LNCaP clone FGC (cell line): ENCODE measurements around the gene RAP1GDS1.
"Not testable (repeated sequence)": the region's sequence is repeated elsewhere in the genome, so short reads cannot be mapped to it uniquely, and the experiment has no call there.

Source experiments
- DNase-seq: peaks from one replicate; pipeline ENCODE4 v3.0.0-alpha.2; 2011; ENCODE audit warnings: low read depth
- H3K4me3 ChIP-seq: 2 replicates; pipeline ENCODE4 v1.5.1; 2011; ENCODE audit warnings: mild to moderate bottlenecking, low read depth, low read length, control low read depth
- CTCF ChIP-seq: IDR thresholded peaks from 2 replicates; pipeline ENCODE4 v1.5.1; 2012; ENCODE audit warnings: mild to moderate bottlenecking; ENCODE audit not compliant: control insufficient read depth, insufficient read depth; ENCODE audit errors: extremely low read depth

Gene RAP1GDS1

GRCh38 chr4:98473046-98473445 is 211.9 kb downstream of the RAP1GDS1 start:
- TF ChIP-seq CTCF: no peak
- H3K4me3 ChIP-seq: no peak overlapping the region
- no peak for DNase-seq

- no peak overlapping the region for H3K4me3 ChIP-seq
- TF ChIP-seq CTCF: no peak
- no peak for DNase-seq
These were observed 213.2 kb downstream of the RAP1GDS1 start for GRCh38 chr4:98474408-98474844.

GRCh38 chr4:98476891-98477290 is 215.7 kb downstream of the RAP1GDS1 start:
- TF ChIP-seq CTCF: no peak
- DNase-seq: no peak
- H3K4me3 ChIP-seq: no peak overlapping the region

- peak; percentile 32 for DNase-seq
- not testable (repeated sequence) for H3K4me3 ChIP-seq
These were observed 218.4 kb downstream of the RAP1GDS1 start for GRCh38 chr4:98479590-98479989.

GRCh38 chr4:98480535-98480934 is 219.4 kb downstream of the RAP1GDS1 start:
- DNase-seq: no peak
- no peak for TF ChIP-seq CTCF
- no peak overlapping the region for H3K4me3 ChIP-seq

GRCh38 chr4:98481167-98481566 is 220.0 kb downstream of the RAP1GDS1 start:
- no peak for TF ChIP-seq CTCF
- no peak for DNase-seq
- H3K4me3 ChIP-seq: no peak overlapping the region

- no peak for TF ChIP-seq CTCF
- H3K4me3 ChIP-seq: no peak overlapping the region
- no peak for DNase-seq
These were observed 221.3 kb downstream of the RAP1GDS1 start for GRCh38 chr4:98482503-98482846.
